ENCODE measurements around the gene IL11. TPM values are rescaled to one million over a fixed set of nuclear protein-coding genes. Genes with fewer than 3 reads are reported as not detected.
A peak's percentile ranks its signal among the peaks of the same experiment; 100 is the strongest.

The IL11 gene
- total and polyA plus RNA-seq, 7 donors, result 0.06 TPM; not detected in 6

GRCh38 chr19:55377356-55378131 lies 7.3 kb upstream of the IL11 start:
- ATAC-seq, result peak in 2 of 4 donors; percentile 14 to 27
- Histone ChIP-seq H3K4me3 (no peak overlapping the region), H3K9me3 (no peaks in the 10 kb centered on the region), H3K27ac (no peak overlapping the region), H3K4me1 (no peaks in the 10 kb centered on the region), H3K27me3 (ENCODE audit: insufficient read depth in 3 of 3, low read length in 2 of 3) (peaks cover 0 to 41% (median 19%) of the 10 kb centered on the region in 3 donors), H3K36me3 (ENCODE audit: insufficient read depth in 1 of 2, low read depth in 1 of 2) (no peaks in the 10 kb centered on the region)
- intact Hi-C loops (cut with DNase I), result no loop called here
- TF ChIP-seq CTCF (IDR thresholded peaks at IDR 0.05), result no peak
- WGBS, 3 donors, result 13 to 14% (median 14%) methylated on average over 42 to 43 of the region's 43 CpGs
- no peak for DNase-seq

GRCh38 chr19:55376241-55376933 lies 6.1 kb upstream of the IL11 start, which contains the start of gene TMEM190:
TSS of gene TMEM190 (plus strand) at chr19:55376826. CDS start at chr19:55376854, 28 bp downstream.
- H3K4me1 ChIP-seq, result no peaks in the 10 kb centered on the region
- ATAC-seq (no peak), DNase-seq (no peak)
- H3K9me3 ChIP-seq, result no peaks in the 10 kb centered on the region
- intact Hi-C loops (cut with DNase I), result no loop called here
- H3K36me3 ChIP-seq (ENCODE audit: insufficient read depth in 1 of 2, low read depth in 1 of 2), result no peaks in the 10 kb centered on the region
- peaks cover 0 to 51% (median 23%) of the 10 kb centered on the region in 3 donors for H3K27me3 ChIP-seq (ENCODE audit: insufficient read depth in 3 of 3, low read length in 2 of 3)
- H3K27ac ChIP-seq, result no peak within 1 kb of the TSS
- 64 to 73% (median 65%) methylated on average over 21 of the region's 21 CpGs for WGBS, 3 donors
- no peak for TF ChIP-seq CTCF (IDR thresholded peaks at IDR 0.05)
- H3K4me3 ChIP-seq, result no peak within 1 kb of the TSS

DNA sequence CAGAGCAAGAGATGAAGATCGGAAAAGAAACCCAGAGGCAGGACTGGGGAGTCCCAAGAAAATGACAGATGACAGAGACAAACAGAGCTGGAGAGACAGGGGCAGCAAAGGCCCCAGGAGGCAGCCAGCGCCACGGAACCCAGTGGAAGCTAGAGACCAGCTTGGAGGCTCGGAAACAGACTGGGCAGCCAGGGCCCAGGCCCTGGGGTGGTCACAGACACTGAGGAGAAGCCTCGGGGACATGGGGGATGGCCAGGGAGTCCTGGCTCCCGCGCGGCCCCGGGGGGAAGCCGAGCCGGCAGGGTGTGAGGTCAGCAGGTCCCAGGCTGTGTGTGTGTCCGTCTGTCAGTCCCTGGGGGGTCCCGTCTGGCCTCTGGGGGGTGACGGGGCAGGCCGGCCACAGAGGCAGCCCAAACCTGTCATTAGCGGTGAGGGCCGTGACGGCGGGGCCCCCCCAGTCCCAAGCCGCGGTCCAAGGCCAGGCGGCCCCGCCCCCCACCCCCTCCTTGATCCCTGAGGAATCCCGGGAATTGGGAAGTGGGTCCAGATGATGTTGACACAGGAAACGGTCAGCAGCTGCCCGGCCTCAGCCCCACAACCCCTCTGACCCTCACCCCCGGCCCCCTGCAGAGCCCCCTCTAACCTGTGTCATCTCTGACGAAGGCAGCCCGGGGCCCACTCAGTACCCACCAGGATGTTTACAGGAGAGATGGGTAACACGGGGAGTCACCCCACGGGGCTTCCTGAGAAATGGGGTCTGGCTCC lies 3.9 kb upstream of the IL11 start:
- intact Hi-C loops (cut with DNase I), result no loop called here
- no peaks in the 10 kb centered on the region for H3K9me3 ChIP-seq
- DNase-seq, result no peak
- no peak for TF ChIP-seq CTCF (IDR thresholded peaks at IDR 0.05)
- no peaks in the 10 kb centered on the region for H3K4me1 ChIP-seq
- no peak overlapping the region for H3K27ac ChIP-seq
- no peak for ATAC-seq
- H3K4me3 ChIP-seq, result no peak overlapping the region
- H3K27me3 ChIP-seq (ENCODE audit: insufficient read depth in 3 of 3, low read length in 2 of 3), result peaks cover 0 to 71% (median 37%) of the 10 kb centered on the region in 3 donors
- WGBS, 3 donors, result 8 to 12% (median 12%) methylated on average over 23 to 31 of the region's 31 CpGs
- H3K36me3 ChIP-seq (ENCODE audit: insufficient read depth in 1 of 2, low read depth in 1 of 2), result no peaks in the 10 kb centered on the region

DNA sequence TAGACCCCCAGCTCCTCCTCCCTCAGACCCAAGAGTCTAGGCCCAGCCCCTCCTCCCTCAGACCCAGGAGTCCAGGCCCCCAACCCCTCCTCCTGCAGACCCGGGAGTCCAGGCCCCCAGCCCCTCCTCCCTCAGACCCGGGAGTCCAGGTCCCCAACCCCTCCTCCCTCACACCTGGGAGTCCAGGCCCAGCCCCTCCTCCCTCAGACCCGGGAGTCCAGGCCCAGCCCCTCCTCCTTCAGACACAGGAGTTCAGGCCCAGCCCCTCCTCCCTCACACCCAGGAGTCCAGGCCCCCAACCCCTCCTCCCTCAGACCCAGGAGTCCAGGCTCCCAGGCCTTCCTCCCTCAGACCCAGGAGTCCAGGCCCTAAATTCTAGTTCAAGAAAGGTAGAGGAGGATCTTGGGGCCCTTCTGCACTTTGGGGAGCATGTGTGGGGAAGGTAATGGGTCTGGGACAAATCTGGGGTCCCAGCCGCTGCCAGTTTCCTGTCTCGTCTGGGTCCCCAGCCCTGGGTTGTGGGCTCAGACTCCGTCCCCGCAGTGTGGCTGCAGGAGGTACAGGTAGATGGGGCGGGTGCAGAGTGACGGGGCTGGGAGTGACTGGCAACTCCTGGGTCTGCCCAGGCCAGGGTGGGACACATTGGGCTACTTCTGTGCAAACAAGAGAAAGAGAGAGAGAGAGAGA lies 3.2 kb upstream of the IL11 start:
- DNase-seq (no peak), ATAC-seq (no peak)
- Histone ChIP-seq H3K27ac (no peak overlapping the region), H3K4me3 (no peak overlapping the region), H3K36me3 (ENCODE audit: insufficient read depth in 1 of 2, low read depth in 1 of 2) (no peaks in the 10 kb centered on the region), H3K9me3 (no peaks in the 10 kb centered on the region), H3K4me1 (no peaks in the 10 kb centered on the region), H3K27me3 (ENCODE audit: insufficient read depth in 3 of 3, low read length in 2 of 3) (peaks cover 0 to 79% (median 40%) of the 10 kb centered on the region in 3 donors)
- 57 to 66% (median 64%) methylated on average over 8 to 9 of the region's 9 CpGs for WGBS, 3 donors
- intact Hi-C loops (cut with DNase I), result no loop called here
- TF ChIP-seq CTCF (IDR thresholded peaks at IDR 0.05), result no peak
